ENCODE data around the gene TMCC2. TPM values are rescaled to one million over a fixed set of nuclear protein-coding genes. Genes with fewer than 3 reads are reported as not detected.
A peak's percentile ranks its signal among the peaks of the same experiment; 100 is the strongest.

Gene TMCC2
- total and polyA plus RNA-seq, 2 of the 8 experiments (the other 6 are each of a cell fraction or from before 2014, with no cell fraction given), result 6.7 to 6.8 TPM

GRCh38 chr1:205259998-205260397, 32.3 kb downstream of the TMCC2 start:
- POLR2A ChIA-PET (ENCODE audit: partially characterized antibody), result interaction anchor here (1.0 to 1.6 kb wide), 3 partner anchors 10 to 41 kb away, joined by 3 to 4 read pairs (median 4); no protein-coding TSS in a partner anchor
- Histone ChIP-seq H3K56ac (replicated peaks; ENCODE audit: insufficient read length, low read depth, low read length) (no peak overlapping the region), H3K4me2 (ENCODE audit: insufficient read depth in 1 of 2, low read depth in 2 of 2, low read length in 2 of 2) (no peak overlapping the region), H3K9ac (replicated peaks in 1 of 4; ENCODE audit: extremely low read depth in 1 of 4, low read depth in 3 of 4, low read length in 3 of 4) (no peak overlapping the region), H3K27ac (ENCODE audit: low read depth, low read length) (no peak overlapping the region), H3K79me1 (ENCODE audit: low read depth, low read length) (no peaks in the 10 kb centered on the region; the same call in 1 of the 2 replicates), H2BK20ac (ENCODE audit: low read length) (no peak overlapping the region), H4K20me1 (replicated peaks in 1 of 2; ENCODE audit: control insufficient read depth in 1 of 2, insufficient read depth in 2 of 2, low read length in 2 of 2) (no peaks in the 10 kb centered on the region), H3K4me3 (ENCODE audit: extremely low read depth in 1 of 4, insufficient read depth in 2 of 4, low read depth in 3 of 4, low read length in 4 of 4) (no peak overlapping the region), H3K23me2 (ENCODE audit: low read depth, low read length) (no peaks in the 10 kb centered on the region), H3K79me2 (ENCODE audit: control insufficient read depth in 1 of 2, insufficient read depth in 2 of 2, low read length in 2 of 2) (no peaks in the 10 kb centered on the region), H2AK5ac (ENCODE audit: low read depth, low read length) (no peak overlapping the region), H3K14ac (ENCODE audit: insufficient read length) (no peak overlapping the region), H2AFZ (ENCODE audit: low read length) (no peak overlapping the region), H3K4me1 (replicated peaks in 1 of 4; ENCODE audit: control insufficient read depth in 3 of 4, insufficient read depth in 4 of 4, low read length in 3 of 4) (peaks cover 4 to 13% (median 6%) of the 10 kb centered on the region in 4 experiments; a peak in 5 of 7 replicates), H2BK12ac (ENCODE audit: low read depth, low read length) (no peak overlapping the region), H4K91ac (replicated peaks; ENCODE audit: insufficient read length, low read length) (no peak overlapping the region), H3K23ac (ENCODE audit: insufficient read length) (no peak overlapping the region), H4K8ac (ENCODE audit: extremely low read depth, insufficient read depth, low read length) (no peak overlapping the region), H4K5ac (ENCODE audit: insufficient read length, low read depth, low read length) (no peak overlapping the region), H3K27me3 (replicated peaks in 1 of 4; ENCODE audit: control insufficient read depth in 3 of 4, extremely low read depth in 1 of 4, insufficient read depth in 3 of 4, low read length in 3 of 4) (no peaks in the 10 kb centered on the region), H3K9me3 (ENCODE audit: insufficient read depth in 2 of 2, low read depth in 1 of 2, low read length in 1 of 2) (no peaks in the 10 kb centered on the region), H3K36me3 (ENCODE audit: control insufficient read depth in 2 of 4, insufficient read depth in 4 of 4, low read length in 3 of 4) (no peaks in the 10 kb centered on the region), H2BK120ac (replicated peaks; ENCODE audit: low read depth, low read length) (no peak overlapping the region), H3K18ac (ENCODE audit: extremely low read depth, low read length) (no peak overlapping the region), H2BK5ac (ENCODE audit: low read depth, low read length) (no peak overlapping the region), H2BK15ac (ENCODE audit: low read length) (peak overlapping the region; percentile 21; the same call in 1 of the 2 replicates), H3K4ac (replicated peaks; ENCODE audit: insufficient read length, low read depth, low read length) (no peak overlapping the region)
- TF ChIP-seq TBP (IDR thresholded peaks at IDR 0.05; ENCODE audit: low read depth, low read length) (no peak), CBX5 (IDR thresholded peaks at IDR 0.05; ENCODE audit: low read depth, low read length) (no peak), CTCF (IDR thresholded peaks at IDR 0.05; ENCODE audit: control extremely low read depth in 1 of 3, insufficient read depth in 1 of 3, low read depth in 1 of 3, low read length in 3 of 3) (no peak), TAF7 (optimal IDR thresholded peaks at IDR 0.05; ENCODE audit: borderline replicate concordance, low read depth, low read length) (no peak), TAF1 (IDR thresholded peaks at IDR 0.05; ENCODE audit: low read depth, low read length) (no peak), POU5F1 (IDR thresholded peaks at IDR 0.05; ENCODE audit: low read depth, low read length) (no peak)
- CTCF ChIA-PET (ENCODE audit: partially characterized antibody), result interaction anchor here (0.6 to 42.6 kb wide), 8 partner anchors 0 to 396 kb away, joined by 3 to 2424 read pairs (median 4); partner anchors contain the start of genes KLHDC8A, NUAK2 and TMCC2
- WGBS, 2 experiments (ENCODE audit: extremely low coverage in 1 of 2, insufficient coverage in 1 of 2, insufficient read length in 1 of 2, insufficient replicate concordance in 2 of 2, low coverage in 1 of 2, low lambda C conversion rate in 2 of 2, missing lambda C conversion rate in 1 of 2), result 86% methylated on average over 1 of the region's 1 CpG; no CpG with 5 or more reads in 1 of the 2 experiments
- DNase-seq (ENCODE audit: low read depth in 1 of 2, low spot score in 2 of 2), result no peak
- no peak for FAIRE-seq

All from H1 (cell line).